ENCODE measurements around the gene MAVS.
"Not testable (repeated sequence)": the region's sequence is repeated elsewhere in the genome, so short reads cannot be mapped to it uniquely, and the experiment has no call there.

MAVS gene

GRCh38 chr20:3888622-3889488 is 42.2 kb downstream of the MAVS start, which contains the start of gene PANK2:
PANK2 (plus strand) TSS chr20:3889387.
- DNase-seq (ENCODE audit: low read depth): peak; percentile 97

DNA sequence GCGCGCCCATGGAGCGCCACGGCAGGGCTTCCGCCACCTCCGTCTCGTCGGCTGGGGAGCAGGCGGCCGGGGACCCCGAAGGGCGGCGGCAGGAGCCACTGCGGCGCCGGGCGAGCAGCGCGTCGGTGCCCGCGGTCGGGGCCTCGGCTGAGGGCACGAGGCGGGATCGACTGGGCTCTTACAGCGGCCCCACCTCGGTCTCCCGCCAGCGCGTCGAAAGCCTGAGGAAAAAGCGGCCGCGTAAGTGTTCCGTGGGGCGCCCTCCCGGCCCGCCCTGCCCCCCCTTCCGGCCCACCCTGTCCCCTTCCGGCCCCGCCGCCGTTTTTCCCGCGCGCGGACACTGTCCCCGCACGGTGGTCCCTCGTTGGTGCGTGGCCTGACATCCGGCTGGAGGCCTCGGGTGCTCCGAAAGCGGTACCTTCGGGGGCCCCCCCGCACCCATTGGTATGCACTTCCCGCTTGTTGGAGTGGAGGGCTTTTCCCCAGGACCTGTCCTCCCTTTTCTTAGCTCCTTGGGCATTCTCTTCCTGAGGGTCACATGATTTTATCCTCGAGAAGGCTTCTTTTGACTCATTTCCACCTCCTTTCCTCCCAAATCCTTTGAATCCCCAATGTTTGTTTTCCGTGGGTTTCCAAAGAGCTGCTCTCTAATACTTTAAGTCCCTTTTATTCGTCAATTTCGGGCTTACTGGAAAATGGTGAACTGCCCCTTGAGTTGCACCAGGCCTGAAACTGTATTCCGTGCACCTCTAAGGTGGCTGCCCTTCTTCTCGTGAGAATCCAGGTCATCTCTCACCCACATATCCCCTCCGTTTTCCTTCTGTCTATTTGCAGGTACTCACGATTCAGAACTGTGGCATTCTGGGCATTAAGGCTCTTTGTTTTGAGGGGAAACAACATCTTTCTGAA is 43.1 kb downstream of the MAVS start:
- DNase-seq (ENCODE audit: low read depth): peak; percentile 17

DNA sequence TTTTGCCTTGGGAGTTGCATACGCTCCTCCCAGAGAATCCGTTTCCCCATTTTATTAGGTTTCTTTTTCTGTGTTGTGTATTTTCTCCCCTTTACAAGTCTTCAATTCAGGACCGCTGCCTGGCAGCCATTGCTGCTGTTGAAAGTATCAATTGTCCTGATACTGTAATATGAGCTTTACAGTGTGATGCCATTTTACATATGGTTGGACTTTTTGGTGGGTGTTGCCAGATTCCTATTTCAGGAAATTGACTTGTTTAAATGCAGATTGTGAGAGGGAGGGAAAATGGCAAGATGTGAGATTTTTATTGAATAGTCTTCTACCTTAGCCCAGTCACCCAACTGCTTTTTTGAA is 43.7 kb downstream of the MAVS start:
- no peak for DNase-seq (ENCODE audit: low read depth)

- no peak for DNase-seq (ENCODE audit: low read depth)
Measured at GRCh38 chr20:3890999-3891929, 44.6 kb downstream of the MAVS start.

DNA sequence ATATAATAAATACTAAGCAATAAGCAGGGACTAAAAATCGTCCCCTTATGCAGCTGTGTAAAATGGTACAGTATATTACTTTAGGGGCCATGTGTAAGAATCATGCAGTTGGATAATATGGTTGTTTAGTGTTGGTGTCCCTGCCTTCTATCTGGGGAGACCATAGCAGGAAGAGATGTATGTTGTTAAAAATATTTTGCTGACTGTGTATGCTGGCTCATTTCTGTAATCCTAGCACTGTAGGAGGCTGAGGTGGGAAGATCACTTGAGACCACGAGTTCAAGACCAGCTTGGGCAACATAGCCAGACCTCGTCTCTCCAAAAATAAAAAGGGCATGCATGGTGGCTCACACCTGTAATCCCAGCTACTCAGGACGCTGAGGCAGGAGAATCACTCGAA is 48.2 kb downstream of the MAVS start:
- DNase-seq (ENCODE audit: low read depth): no peak

DNA sequence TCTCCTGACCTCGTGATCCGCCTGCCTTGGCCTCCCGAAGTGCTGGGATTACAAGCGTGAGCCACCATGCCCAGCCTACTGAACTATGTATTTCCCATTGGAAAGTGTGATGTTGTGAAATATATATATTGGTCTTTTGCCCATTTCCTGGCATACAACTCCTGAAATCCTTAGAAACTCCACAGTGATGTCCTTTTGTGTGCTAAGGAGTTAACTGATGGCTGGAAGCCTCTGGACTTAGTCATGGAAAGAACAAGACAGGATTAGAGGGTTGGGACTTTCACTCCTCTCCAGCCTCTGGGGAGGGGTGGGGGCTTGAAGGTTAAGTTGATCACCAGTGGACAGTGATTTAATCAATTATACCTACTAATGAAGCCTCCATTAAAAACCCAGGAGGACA is 49.7 kb downstream of the MAVS start:
- DNase-seq (ENCODE audit: low read depth): no peak

DNA sequence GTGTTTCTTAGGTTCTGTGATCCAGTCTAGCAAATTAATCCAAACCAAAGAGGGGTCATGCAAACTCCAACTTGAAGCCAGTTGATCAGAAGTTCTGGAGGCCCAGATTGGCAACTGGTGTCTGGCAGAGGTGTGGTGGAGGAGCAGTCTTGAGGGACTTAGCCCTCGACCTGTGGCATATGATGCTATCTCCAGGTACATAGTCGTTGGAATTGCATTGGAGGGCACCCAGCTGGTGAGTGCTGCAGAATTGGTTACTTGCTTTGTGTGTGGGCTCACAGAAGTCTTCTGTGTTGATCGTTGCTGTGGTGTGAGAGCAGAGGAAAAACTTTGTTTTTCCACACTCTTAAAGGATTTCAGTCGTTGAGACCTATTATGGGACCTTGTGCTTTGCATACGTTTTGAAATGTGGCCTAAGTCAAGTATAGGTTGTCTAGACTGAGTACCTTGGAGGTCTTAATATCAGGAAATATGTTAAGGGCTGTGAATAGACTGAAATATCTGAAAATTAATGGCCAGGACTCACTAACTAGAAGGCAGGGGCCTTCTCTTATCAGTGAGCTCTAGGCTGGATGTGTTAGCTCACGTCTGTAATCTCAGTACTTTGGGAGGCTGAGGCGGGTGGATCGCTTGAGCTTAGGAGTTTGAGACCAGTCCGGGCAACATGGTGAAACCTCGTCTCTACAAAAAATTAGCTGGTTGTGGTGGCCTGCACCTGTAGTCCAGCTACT is 50.4 kb downstream of the MAVS start:
- no peak for DNase-seq (ENCODE audit: low read depth)

DNA sequence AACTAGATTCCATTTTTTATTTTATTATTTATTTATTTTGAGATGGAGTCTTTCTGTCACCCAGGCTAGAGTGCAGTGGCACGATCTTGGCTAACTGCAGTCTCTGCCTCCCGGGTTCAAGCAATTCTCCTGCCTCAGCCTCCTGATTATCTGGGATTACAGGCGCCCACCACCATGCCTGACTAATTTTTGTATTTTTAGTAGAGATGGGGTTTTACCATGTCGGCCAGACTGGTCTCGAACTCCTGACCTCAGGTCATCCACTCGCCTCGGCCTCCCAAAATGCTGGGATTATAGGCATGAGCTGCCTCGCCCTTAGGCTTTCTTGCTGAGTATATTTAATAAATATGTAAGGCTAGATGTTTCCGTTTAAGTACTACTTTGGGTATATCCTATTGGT is 51.5 kb downstream of the MAVS start:
- DNase-seq (ENCODE audit: low read depth): not testable (repeated sequence)

DNA sequence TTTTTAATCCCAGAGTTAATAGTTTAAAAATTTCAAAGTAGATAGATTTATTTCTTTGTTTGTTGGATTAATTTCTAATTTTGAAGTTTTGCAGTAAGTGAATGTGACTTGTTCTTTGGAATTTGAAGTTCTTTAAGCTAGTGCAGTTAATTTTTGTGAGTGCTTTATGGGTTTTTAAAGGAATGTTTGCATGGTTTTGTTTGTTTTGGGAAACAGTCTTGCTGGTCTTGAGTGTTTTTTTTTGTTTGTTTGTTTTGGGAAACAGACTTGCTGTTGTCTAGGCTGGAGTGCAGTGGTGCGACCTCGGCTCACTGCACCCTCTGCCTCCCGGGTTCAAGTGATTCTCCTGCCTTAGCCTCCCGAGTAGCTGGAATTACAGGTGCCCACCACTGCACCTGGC is 52.0 kb downstream of the MAVS start:
- DNase-seq (ENCODE audit: low read depth): no peak

GRCh38 chr20:3900187-3900604 is 53.6 kb downstream of the MAVS start:
- no peak for DNase-seq (ENCODE audit: low read depth)

DNA sequence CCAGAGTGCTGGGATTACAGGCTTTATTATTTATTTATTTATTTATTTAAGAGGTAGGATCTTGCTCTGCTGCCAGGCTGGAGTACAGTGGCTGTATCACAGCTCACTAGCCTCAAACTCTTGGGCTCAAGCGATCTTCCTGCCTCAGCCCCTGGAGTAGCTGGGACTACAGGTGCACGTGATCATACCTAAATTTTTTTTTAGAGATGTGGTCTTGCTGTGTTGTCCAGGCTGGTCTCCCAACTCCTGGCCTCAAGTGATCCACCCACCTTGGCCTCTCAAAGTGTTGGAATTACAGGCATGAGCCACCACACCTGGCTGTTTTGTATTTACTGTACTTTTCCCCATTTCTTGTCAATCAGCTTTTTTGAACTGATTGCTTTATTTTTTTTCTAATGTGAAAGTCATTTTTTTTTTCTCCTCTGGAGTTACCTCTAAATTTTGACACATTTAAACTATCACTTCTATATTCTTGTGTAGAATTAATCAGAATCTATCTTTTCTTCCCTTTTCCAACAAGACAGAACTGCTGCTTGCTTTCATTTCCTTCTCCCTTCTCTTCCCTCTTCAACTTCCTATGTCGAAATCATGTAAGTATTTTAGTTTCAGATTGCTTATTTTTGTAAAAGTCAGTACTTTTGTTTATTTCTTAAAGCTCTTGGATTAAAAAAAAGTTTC is 54.5 kb downstream of the MAVS start:
- DNase-seq (ENCODE audit: low read depth): no peak

- no peak for DNase-seq (ENCODE audit: low read depth)
Measured at GRCh38 chr20:3901706-3902440, 55.2 kb downstream of the MAVS start.

DNA sequence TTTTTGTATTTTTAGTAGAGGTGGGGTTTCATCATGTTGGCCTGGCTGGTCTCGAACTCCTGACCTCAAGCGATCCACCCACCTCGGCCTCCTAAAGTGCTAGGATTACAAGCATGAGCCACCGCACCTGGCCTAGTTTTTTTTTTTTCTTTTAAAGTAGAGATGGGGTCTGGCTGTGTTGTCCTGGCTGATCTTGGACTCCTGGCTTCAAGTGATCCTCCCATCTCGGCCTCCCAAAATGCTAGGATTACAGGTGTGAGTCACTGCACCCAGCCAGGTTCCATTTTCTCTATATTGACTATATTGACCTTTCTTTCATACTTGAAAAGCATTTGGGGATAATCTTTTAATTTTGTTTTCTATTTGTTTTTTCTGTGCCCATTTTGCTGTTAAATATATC is 55.8 kb downstream of the MAVS start:
- no peak for DNase-seq (ENCODE audit: low read depth)

DNA sequence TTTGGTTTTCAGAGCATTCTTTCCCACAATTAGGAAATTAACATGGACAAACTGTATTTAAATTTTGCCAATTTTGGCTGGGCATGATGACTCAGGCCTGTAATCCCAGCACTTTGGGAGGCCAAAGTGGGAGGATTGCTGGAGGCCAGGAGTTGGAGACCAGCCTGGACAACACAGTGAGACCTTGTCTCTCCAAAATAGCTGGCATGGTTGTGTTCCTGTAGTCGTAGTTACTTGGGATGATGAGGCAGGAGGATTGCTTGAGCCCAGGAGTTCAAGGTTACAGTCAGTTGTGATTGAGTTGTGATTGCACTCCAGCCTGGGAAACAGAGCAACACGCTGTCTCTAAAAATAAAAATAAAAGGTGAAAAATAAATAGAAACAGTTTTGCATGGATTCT is 57.6 kb downstream of the MAVS start:
- no peak for DNase-seq (ENCODE audit: low read depth)

- no peak for DNase-seq (ENCODE audit: low read depth)
Measured at GRCh38 chr20:3904857-3905256, 58.2 kb downstream of the MAVS start.

GRCh38 chr20:3906744-3907721 is 60.4 kb downstream of the MAVS start:
- DNase-seq (ENCODE audit: low read depth): not testable (repeated sequence)

GRCh38 chr20:3908667-3909066 is 62.0 kb downstream of the MAVS start:
- DNase-seq (ENCODE audit: low read depth): no peak

- no peak for DNase-seq (ENCODE audit: low read depth)
Measured at GRCh38 chr20:3909952-3910366, 63.3 kb downstream of the MAVS start.

- no peak for DNase-seq (ENCODE audit: low read depth)
Measured at GRCh38 chr20:3910853-3911252, 64.2 kb downstream of the MAVS start.
